Neural progenitor cell (in vitro differentiated cells): Measurements from ENCODE around the gene OR5H14. TPM values are rescaled to one million over a fixed set of nuclear protein-coding genes. Genes with fewer than 3 reads are reported as not detected.

Experiments used
- DNase-seq: peaks from one replicate; pipeline ENCODE4 v3.0.0-alpha.2; 2016; ENCODE audit warnings: low spot score
- H2AFZ ChIP-seq: fragments of 200-600 bp; sonication (generic); replicated peaks from 2 replicates; pipeline ENCODE4 v1.6.1; 2016; ENCODE audit warnings: antibody characterized with exemption
- H3F3A ChIP-seq: fragments of 200-600 bp; sonication (generic); 2 replicates; pipeline ENCODE4 v1.6.1; 2016; ENCODE audit warnings: antibody characterized with exemption, low read depth
- H3K27ac ChIP-seq: fragments of 200-600 bp; sonication (generic); 2 replicates; pipeline ENCODE4 v1.5.1; 2016; ENCODE audit warnings: mild to moderate bottlenecking
- H3K27me3 ChIP-seq: fragments of 200-600 bp; sonication (generic); 2 replicates; pipeline ENCODE4 v1.6.1; 2016; ENCODE audit warnings: mild to moderate bottlenecking, moderate library complexity
- H3K36me3 ChIP-seq: fragments of 200-600 bp; sonication (generic); 2 replicates; pipeline ENCODE4 v1.5.1; 2016
- H3K4me1 ChIP-seq: fragments of 200-600 bp; sonication (generic); 2 replicates; pipeline ENCODE4 v1.6.1; 2016; ENCODE audit warnings: mixed run types
- H3K4me2 ChIP-seq: fragments of 200-600 bp; sonication (generic); 2 replicates; pipeline ENCODE4 v1.6.1; 2016
- H3K4me3 ChIP-seq: fragments of 200-600 bp; sonication (generic); 2 replicates; pipeline ENCODE4 v1.5.1; 2016
- H3K79me2 ChIP-seq: fragments of 200-600 bp; sonication (generic); 2 replicates; pipeline ENCODE4 v1.6.1; 2016; ENCODE audit warnings: low read depth
- H3K9ac ChIP-seq: fragments of 200-600 bp; sonication (generic); 2 replicates; pipeline ENCODE4 v1.6.1; 2016
- H3K9me3 ChIP-seq: fragments of 200-600 bp; sonication (generic); 2 replicates; pipeline ENCODE4 v1.5.1; 2016; ENCODE audit warnings: low read depth
- H4K20me1 ChIP-seq: fragments of 200-600 bp; sonication (generic); 2 replicates; pipeline ENCODE4 v1.6.1; 2016; ENCODE audit warnings: low read depth
- H3K27ac Mint-ChIP-seq: 3 replicates; pipeline ENCODE4 v1.8.0; 2021; ENCODE audit warnings: mixed read lengths
- H3K27me3 Mint-ChIP-seq: 2 replicates; pipeline ENCODE4 v1.8.0; 2022; ENCODE audit warnings: low read depth, mild to moderate bottlenecking, inconsistent platforms, moderate library complexity, mixed read lengths; ENCODE audit not compliant: insufficient read depth
- H3K36me3 Mint-ChIP-seq: 3 replicates; pipeline ENCODE4 v1.8.0; 2021; ENCODE audit warnings: mixed read lengths
- H3K4me1 Mint-ChIP-seq: 3 replicates; pipeline ENCODE4 v1.8.0; 2021; ENCODE audit warnings: mixed read lengths
- H3K4me3 Mint-ChIP-seq: 3 replicates; pipeline ENCODE4 v1.8.0; 2021; ENCODE audit warnings: mild to moderate bottlenecking, moderate library complexity, mixed read lengths
- H3K9me3 Mint-ChIP-seq: 3 replicates; pipeline ENCODE4 v1.8.0; 2020; ENCODE audit warnings: mixed read lengths
- CTCF ChIP-seq: fragments of 200-600 bp; sonication (generic); IDR thresholded peaks from 2 replicates; pipeline ENCODE4 v1.5.1; 2017; ENCODE audit warnings: antibody characterized with exemption, mild to moderate bottlenecking
- EZH2 ChIP-seq: fragments of 200-600 bp; sonication (generic); IDR thresholded peaks from 2 replicates; pipeline ENCODE4 v1.6.1; 2017; ENCODE audit warnings: antibody characterized with exemption, mild to moderate bottlenecking, moderate library complexity
- EZH2phosphoT487 ChIP-seq: fragments of 200-600 bp; sonication (generic); IDR thresholded peaks from 2 replicates; pipeline ENCODE4 v1.6.1; 2017; ENCODE audit warnings: antibody characterized with exemption
- total RNA-seq: library from RNA; depleted of rRNA; stranded (reverse); fragments of >200 nt; gene quantifications from 2 replicates; pipeline ENCODE4 v1.2.3, GENCODE V29; 2015; ENCODE audit warnings: low replicate concordance

Gene OR5H14
- not detected in 2 replicates for total RNA-seq

DNA sequence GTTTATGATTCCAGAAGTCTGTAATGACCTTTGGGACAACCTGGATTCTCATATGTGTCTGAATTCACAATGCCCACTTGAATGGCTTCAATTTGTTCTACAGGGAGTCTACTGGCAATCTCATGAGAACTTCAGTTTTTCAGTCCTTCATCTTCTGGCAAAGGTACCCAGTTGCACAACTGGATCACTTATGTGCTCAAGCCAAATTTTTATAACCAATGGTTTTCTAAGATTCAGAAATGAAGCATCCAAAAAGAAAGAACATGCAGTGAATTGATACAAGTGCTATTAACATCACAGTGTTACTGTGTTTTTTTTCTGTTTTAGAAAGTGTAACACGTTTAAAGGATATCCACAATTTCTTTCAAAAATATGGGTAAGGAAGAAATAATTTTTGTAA is at the start of gene OR5H14:
TSS of gene OR5H14 (plus strand) at position 301 of the 400 bp plus-strand sequence. CDS start 1,907 bp downstream, outside the sequence.
- no peak for DNase-seq
- H3K27ac ChIP-seq: no peak within 1 kb of the TSS
- H3K27ac Mint-ChIP-seq: no peak within 1 kb of the TSS
- no peaks in the 10 kb centered on the region for H3K27me3 Mint-ChIP-seq
- H2AFZ ChIP-seq: no peak within 1 kb of the TSS
- H3K4me1 Mint-ChIP-seq: no peaks in the 10 kb centered on the region
- H3K4me3 ChIP-seq: no peak within 1 kb of the TSS
- H4K20me1 ChIP-seq: no peaks in the 10 kb centered on the region
- no peaks in the 10 kb centered on the region for H3K9me3 Mint-ChIP-seq
- no peaks in the 10 kb centered on the region for H3K79me2 ChIP-seq
- H3K4me1 ChIP-seq: no peaks in the 10 kb centered on the region
- no peak within 1 kb of the TSS for H3K4me2 ChIP-seq
- no peak within 1 kb of the TSS for H3K9ac ChIP-seq
- H3K36me3 Mint-ChIP-seq: no peaks in the 10 kb centered on the region
- no peak for TF ChIP-seq EZH2phosphoT487
- no peak for TF ChIP-seq EZH2
- no peak for TF ChIP-seq CTCF
- H3K9me3 ChIP-seq: no peaks in the 10 kb centered on the region
- H3K4me3 Mint-ChIP-seq: no peak within 1 kb of the TSS
- no peaks in the 10 kb centered on the region for H3F3A ChIP-seq
- no peaks in the 10 kb centered on the region for H3K27me3 ChIP-seq
- H3K36me3 ChIP-seq: no peaks in the 10 kb centered on the region

- H3K9ac ChIP-seq: no peak overlapping the region
- no peak overlapping the region for H2AFZ ChIP-seq
- H3K9me3 ChIP-seq: no peaks in the 10 kb centered on the region
- Mint-ChIP-seq H3K4me1 (no peaks in the 10 kb centered on the region), H3K4me3 (no peak overlapping the region), H3K27ac (no peak overlapping the region), H3K27me3 (no peaks in the 10 kb centered on the region), H3K9me3 (no peaks in the 10 kb centered on the region), H3K36me3 (no peaks in the 10 kb centered on the region)
- H3K79me2 ChIP-seq: no peaks in the 10 kb centered on the region
- no peaks in the 10 kb centered on the region for H3K36me3 ChIP-seq
- H3K27ac ChIP-seq: no peak overlapping the region
- H3K4me1 ChIP-seq: no peaks in the 10 kb centered on the region
- H3K27me3 ChIP-seq: no peaks in the 10 kb centered on the region
- H3F3A ChIP-seq: no peaks in the 10 kb centered on the region
- H3K4me3 ChIP-seq: no peak overlapping the region
- TF ChIP-seq EZH2phosphoT487 (no peak), EZH2 (no peak), CTCF (no peak)
- H3K4me2 ChIP-seq: no peak overlapping the region
- no peak for DNase-seq
- H4K20me1 ChIP-seq: no peaks in the 10 kb centered on the region
These were observed 47.4 kb upstream of the OR5H14 start for GRCh38 chr3:98099848-98100247.

DNA sequence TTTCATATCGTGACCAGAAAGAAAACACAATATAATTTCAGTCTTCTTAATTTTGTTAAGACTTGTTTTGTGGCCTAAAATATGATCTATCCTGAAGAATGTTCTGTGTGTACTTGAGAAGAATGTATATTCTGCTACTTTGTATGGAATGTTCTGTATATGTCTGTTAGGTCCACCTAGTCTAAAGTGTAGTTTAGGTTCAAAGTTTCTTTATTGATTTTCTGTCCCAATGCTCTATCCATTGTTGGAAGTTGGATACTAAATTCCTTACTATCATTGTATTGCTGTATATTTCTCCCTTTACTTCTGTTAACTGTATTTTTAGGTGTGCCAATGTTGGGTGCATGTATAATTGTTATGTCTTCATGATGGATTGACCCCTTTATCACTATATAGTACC is 39.1 kb upstream of the OR5H14 start:
- peaks cover 12% of the 10 kb centered on the region for H3K4me1 Mint-ChIP-seq
- no peak overlapping the region for H3K4me3 Mint-ChIP-seq
- TF ChIP-seq CTCF: no peak
- no peak for TF ChIP-seq EZH2phosphoT487
- TF ChIP-seq EZH2: no peak
- no peaks in the 10 kb centered on the region for H3K36me3 Mint-ChIP-seq
- Histone ChIP-seq H3F3A (no peaks in the 10 kb centered on the region), H3K4me1 (no peaks in the 10 kb centered on the region), H3K79me2 (no peaks in the 10 kb centered on the region), H3K4me3 (no peak overlapping the region), H2AFZ (no peak overlapping the region), H3K4me2 (no peak overlapping the region), H3K9me3 (no peaks in the 10 kb centered on the region), H3K27ac (no peak overlapping the region), H3K27me3 (no peaks in the 10 kb centered on the region), H3K36me3 (no peaks in the 10 kb centered on the region), H4K20me1 (no peaks in the 10 kb centered on the region), H3K9ac (no peak overlapping the region)
- no peak for DNase-seq
- H3K27ac Mint-ChIP-seq: no peak overlapping the region
- no peaks in the 10 kb centered on the region for H3K27me3 Mint-ChIP-seq
- no peaks in the 10 kb centered on the region for H3K9me3 Mint-ChIP-seq
